Cardiac fibroblast (primary cell): Measurements from ENCODE around the gene CCDC66.
A peak's percentile ranks its signal among the peaks of the same experiment; 100 is the strongest.

ENCODE experiments used
- DNase-seq, 2 donors: peaks; one replicate each; pipeline versions ENCODE4 v3.0.0 to v3.0.0-alpha.2; 2010; ENCODE audit warnings: low read depth in 2 of 2
- H3K4me3 ChIP-seq, 2 donors: replicated peaks in 1 of 2; 1 replicate in 1 of 2; 2 replicates in 1 of 2; pipeline ENCODE4 v1.5.1; 2011; ENCODE audit warnings: low read depth in 2 of 2, low read length in 2 of 2, mild to moderate bottlenecking in 2 of 2, moderate library complexity in 1 of 2
- CTCF ChIP-seq: IDR thresholded peaks from one replicate; pipeline ENCODE4 v1.5.1; 2011; ENCODE audit warnings: low read depth, mild to moderate bottlenecking, low read length, inconsistent platforms

Gene CCDC66

GRCh38 chr3:56633602-56634535, 76.9 kb downstream of the CCDC66 start:
- no peak overlapping the region for H3K4me3 ChIP-seq
- TF ChIP-seq CTCF = no peak
- peak in 1 of 2 donors; percentile 5 for DNase-seq

- no peak for DNase-seq
- no peak for TF ChIP-seq CTCF
- no peak overlapping the region for H3K4me3 ChIP-seq
Observed at GRCh38 chr3:56645407-56645806, 88.4 kb downstream of the CCDC66 start.

- no peak for DNase-seq
- H3K4me3 ChIP-seq = no peak overlapping the region
- no peak for TF ChIP-seq CTCF
Observed at GRCh38 chr3:56654460-56654859, 97.5 kb downstream of the CCDC66 start.

- TF ChIP-seq CTCF = no peak
- H3K4me3 ChIP-seq = no peak overlapping the region
- peak in 1 of 2 donors; percentile 33 for DNase-seq
Observed at GRCh38 chr3:56655709-56656108, 98.7 kb downstream of the CCDC66 start.

- no peak for DNase-seq
- no peak for TF ChIP-seq CTCF
- no peak overlapping the region for H3K4me3 ChIP-seq
Observed at GRCh38 chr3:56664823-56665222, 107.8 kb downstream of the CCDC66 start.

GRCh38 chr3:56667973-56668579, 111.1 kb downstream of the CCDC66 start:
- TF ChIP-seq CTCF = no peak
- DNase-seq = no peak
- H3K4me3 ChIP-seq = no peak overlapping the region
